Spleen (tissue), 7 donors: ENCODE results near the gene FNBP1.

Experiments used
- POLR2A ChIP-seq, 3 donors: fragments of 450-650 bp; IDR thresholded peaks; one replicate each; pipeline ENCODE4 v1.5.1; 2017; ENCODE audit warnings: antibody characterized with exemption in 3 of 3, mild to moderate bottlenecking in 1 of 3
- POLR2AphosphoS5 ChIP-seq, 3 donors: sonication (generic); formaldehyde crosslinking; IDR thresholded peaks; one replicate each; pipeline ENCODE4 v1.5.1; 2017; ENCODE audit warnings: antibody characterized with exemption in 3 of 3
- TF ChIP-seq, protein P1 (sequence below), 11 experiments: fragments of 200-600 bp in 7 of 11; fragments of 450-650 bp in 4 of 11; sonication (generic) in 4 of 11; IDR thresholded peaks in 8 of 11; conservative IDR thresholded peaks in 3 of 11; 1 replicate in 7 of 11; 2 replicates in 4 of 11; pipeline versions ENCODE4 v1.4.0 to v1.8.0; 2016 to 2021; ENCODE audit warnings: antibody characterized with exemption in 11 of 11, inconsistent platforms in 4 of 11, mild to moderate bottlenecking in 1 of 11
- donor health status: DM: no; HTN: no; CAD: no; lungs with moderate emphysema.
- donor health status: DM: no; HTN: no; CAD: no.
- donor health status: DM: no; HTN: no; CAD: no.

DNA sequence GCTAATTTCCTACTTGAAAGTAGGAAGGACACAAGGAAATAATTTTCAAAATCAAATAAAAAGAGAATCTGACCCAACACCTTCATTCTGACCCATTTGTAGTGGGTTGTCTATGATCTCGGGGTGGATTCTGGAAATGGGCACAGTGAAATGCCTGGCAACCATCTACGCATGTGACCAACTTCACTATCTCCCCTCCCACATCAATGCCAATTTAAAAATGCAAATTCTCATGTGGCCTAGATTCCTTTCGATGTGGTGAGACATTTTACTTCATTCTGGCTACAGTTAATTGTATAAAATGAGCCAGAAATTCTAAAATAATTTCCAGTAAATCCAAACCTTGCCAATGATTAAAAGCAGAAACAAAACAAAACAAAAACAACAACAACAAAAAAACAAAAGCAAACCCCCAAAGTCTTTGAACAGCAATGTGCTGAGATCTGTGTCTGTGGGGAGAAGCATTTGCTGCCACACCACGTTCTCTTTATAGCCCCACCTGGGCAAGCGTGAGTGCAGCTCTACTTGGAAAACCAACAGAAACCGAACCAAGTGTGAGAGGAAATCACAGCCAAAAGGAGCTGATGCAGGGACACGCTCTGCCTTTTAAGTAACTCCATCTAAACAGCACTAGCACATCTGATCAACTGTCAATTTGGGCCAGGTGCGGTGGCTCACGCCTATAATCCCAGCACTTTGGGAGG, 148.7 kb downstream of the FNBP1 start:
- TF ChIP-seq, protein P1, sequence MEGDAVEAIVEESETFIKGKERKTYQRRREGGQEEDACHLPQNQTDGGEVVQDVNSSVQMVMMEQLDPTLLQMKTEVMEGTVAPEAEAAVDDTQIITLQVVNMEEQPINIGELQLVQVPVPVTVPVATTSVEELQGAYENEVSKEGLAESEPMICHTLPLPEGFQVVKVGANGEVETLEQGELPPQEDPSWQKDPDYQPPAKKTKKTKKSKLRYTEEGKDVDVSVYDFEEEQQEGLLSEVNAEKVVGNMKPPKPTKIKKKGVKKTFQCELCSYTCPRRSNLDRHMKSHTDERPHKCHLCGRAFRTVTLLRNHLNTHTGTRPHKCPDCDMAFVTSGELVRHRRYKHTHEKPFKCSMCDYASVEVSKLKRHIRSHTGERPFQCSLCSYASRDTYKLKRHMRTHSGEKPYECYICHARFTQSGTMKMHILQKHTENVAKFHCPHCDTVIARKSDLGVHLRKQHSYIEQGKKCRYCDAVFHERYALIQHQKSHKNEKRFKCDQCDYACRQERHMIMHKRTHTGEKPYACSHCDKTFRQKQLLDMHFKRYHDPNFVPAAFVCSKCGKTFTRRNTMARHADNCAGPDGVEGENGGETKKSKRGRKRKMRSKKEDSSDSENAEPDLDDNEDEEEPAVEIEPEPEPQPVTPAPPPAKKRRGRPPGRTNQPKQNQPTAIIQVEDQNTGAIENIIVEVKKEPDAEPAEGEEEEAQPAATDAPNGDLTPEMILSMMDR (IDR thresholded peaks at IDR 0.05 in 8 of 11, conservative IDR thresholded peaks at IDR 0.05 in 3 of 11) = no peak
- TF ChIP-seq POLR2A (IDR thresholded peaks at IDR 0.05) = no peak
- TF ChIP-seq POLR2AphosphoS5 (IDR thresholded peaks at IDR 0.05) = no peak
